Mucosa of stomach (tissue), 1 donor: ENCODE data around the gene NEK9.
"Not testable (repeated sequence)": the region's sequence is repeated elsewhere in the genome, so short reads cannot be mapped to it uniquely, and the experiment has no call there.

Experiments used
- H3K27me3 ChIP-seq: one replicate; pipeline ENCODE4 v1.7.0; 2013; ENCODE audit warnings: mild to moderate bottlenecking, low read length; ENCODE audit not compliant: control insufficient read depth, insufficient read depth
- H3K36me3 ChIP-seq: one replicate; pipeline ENCODE4 v1.7.0; 2013; ENCODE audit warnings: low read length; ENCODE audit not compliant: control insufficient read depth, insufficient read depth
- H3K4me1 ChIP-seq: one replicate; pipeline ENCODE4 v1.7.0; 2013; ENCODE audit warnings: mild to moderate bottlenecking, low read length; ENCODE audit not compliant: control insufficient read depth, insufficient read depth
- H3K4me3 ChIP-seq: one replicate; pipeline ENCODE4 v1.7.0; 2013; ENCODE audit warnings: low read length
- H3K9ac ChIP-seq: one replicate; pipeline ENCODE4 v1.7.0; 2013; ENCODE audit warnings: mild to moderate bottlenecking, low read length, moderate library complexity
- H3K9me3 ChIP-seq: one replicate; pipeline ENCODE4 v1.7.0; 2013; ENCODE audit warnings: mild to moderate bottlenecking, low read length, moderate library complexity; ENCODE audit not compliant: control insufficient read depth
- donor health status: Pancreatic carcinoma.

The NEK9 gene

DNA sequence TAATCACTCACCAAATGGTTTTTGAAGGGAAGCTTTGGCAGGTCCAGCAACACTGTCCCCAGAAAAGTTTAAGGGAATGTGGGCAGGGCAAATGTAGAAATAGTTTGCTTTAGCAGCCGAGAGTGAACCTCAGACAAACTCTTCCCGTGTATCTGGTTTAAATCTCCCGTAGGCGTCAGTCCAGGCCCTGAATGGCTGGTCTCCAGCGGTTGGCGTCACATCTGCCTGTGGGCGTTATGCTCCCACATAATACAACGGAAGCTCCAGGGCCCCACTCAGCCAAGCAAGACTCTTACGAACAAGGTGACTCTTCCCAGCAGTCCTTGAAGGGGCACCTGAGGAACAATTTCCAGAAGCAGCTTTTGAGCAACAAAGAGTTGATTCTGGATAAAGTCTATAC, 56.5 kb downstream of the NEK9 start:
- Histone ChIP-seq H3K9me3 (no peaks in the 10 kb centered on the region), H3K4me1 (peaks cover 24% of the 10 kb centered on the region), H3K27me3 (no peaks in the 10 kb centered on the region), H3K9ac (peak overlapping the region; percentile 81), H3K36me3 (no peaks in the 10 kb centered on the region), H3K4me3 (no peak overlapping the region)

DNA sequence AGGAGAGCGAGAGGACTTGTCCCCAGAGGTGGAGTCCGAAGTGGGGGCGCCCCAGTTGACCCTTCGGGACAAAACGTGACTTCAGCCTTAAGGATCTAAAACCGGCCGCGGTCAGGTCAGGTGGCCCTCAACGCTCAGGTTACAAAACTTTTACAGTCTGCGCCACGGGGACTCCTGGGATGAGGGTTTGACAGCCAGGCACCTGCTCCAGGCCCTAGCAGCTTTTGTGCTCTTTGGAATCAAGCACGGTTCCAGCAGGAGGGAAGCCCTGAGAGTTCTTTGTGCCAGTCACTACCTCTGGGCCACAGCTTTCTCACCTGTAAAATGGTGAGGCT, 57.1 kb downstream of the NEK9 start:
- H3K36me3 ChIP-seq, result no peaks in the 10 kb centered on the region
- no peaks in the 10 kb centered on the region for H3K9me3 ChIP-seq
- H3K9ac ChIP-seq, result peak overlapping the region; percentile 81
- no peaks in the 10 kb centered on the region for H3K27me3 ChIP-seq
- H3K4me1 ChIP-seq, result peaks cover 24% of the 10 kb centered on the region
- H3K4me3 ChIP-seq, result peak overlapping the region; percentile 14

DNA sequence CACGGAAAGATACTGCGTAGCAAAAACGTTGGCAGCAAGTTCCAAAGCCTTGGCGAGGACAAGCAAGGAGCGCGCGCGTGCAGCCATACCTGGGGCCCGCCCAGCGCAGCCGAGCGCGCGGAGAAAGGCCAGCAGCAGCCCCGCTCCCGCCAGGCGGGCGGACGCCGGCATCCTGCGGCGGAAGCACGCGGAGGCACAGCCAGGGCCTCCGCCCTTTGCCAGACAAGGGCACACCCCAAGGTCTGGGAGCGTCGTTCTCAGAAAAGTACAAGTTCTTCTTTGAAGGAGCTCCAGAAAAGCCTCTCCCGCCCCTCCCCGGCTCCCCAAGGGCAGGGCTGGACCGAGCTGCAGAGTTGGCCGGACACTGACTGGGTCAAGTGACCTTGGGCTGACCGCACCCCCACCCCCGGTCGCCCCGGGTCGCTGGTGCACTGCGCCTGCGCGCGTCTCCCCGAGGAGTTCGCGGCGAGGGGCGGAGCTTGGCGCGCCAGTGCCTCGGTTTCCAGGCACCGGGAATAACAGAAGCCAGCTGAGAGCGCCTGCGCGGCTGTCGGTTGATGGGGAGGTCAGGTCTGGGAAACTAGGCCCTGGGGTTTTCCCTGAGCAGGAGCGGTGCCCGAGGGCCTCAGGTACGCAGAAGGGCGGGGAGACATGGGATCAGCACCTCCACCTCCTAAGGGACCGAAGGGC, 57.6 kb downstream of the NEK9 start, which contains the start of gene ZC2HC1C:
ZC2HC1C (plus strand) TSS at position 521 of the 690 bp plus-strand sequence. CDS start 933 bp downstream, outside the sequence.
- H3K4me3 ChIP-seq, result peak within 1 kb of the TSS; percentile 14
- peak within 1 kb of the TSS; percentile 81 for H3K9ac ChIP-seq
- H3K9me3 ChIP-seq, result no peaks in the 10 kb centered on the region
- H3K36me3 ChIP-seq, result no peaks in the 10 kb centered on the region
- H3K4me1 ChIP-seq, result peaks cover 25% of the 10 kb centered on the region
- H3K27me3 ChIP-seq, result no peaks in the 10 kb centered on the region

DNA sequence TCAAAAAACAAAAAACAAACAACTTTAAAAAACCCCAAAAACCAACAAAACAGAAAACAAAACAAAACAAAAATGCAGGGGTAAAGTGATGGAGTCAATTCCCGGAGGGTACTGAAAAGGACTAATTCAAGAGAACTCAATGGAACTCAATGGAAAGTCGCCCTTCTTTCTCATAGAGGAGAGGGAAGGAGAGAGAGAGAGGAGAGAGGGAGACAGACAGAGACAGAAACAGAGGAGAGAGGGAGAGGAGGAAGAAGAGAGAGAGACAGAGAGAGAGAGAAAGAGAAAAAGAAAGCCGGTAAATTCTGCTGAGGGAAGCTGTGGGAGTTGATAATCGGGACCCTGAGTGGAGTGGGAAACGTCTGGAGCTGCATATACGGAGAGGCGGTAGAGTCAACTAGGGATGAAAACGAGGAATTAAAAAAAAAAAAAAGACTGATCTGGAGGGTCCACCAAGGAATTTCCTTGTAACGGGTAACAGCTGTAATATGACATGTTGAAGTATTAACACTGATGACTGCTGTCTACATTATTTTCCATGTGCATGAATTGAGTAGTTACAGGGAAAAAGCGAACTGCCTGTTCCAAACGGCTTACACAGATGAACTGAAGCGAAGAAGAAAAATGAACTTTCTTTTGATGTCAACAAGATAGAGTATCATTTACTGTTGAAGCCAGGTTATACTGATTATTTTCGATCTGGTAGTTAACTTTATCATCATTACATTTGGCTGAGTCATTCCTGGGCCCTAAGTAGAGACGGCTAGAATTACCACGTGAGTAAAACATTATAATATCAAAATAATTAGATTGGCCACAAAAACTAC, 58.3 kb downstream of the NEK9 start:
- Histone ChIP-seq H3K36me3 (no peaks in the 10 kb centered on the region), H3K4me1 (peaks cover 27% of the 10 kb centered on the region), H3K27me3 (no peaks in the 10 kb centered on the region), H3K9me3 (no peaks in the 10 kb centered on the region), H3K9ac (peak overlapping the region; percentile 81), H3K4me3 (peak overlapping the region; percentile 14)

DNA sequence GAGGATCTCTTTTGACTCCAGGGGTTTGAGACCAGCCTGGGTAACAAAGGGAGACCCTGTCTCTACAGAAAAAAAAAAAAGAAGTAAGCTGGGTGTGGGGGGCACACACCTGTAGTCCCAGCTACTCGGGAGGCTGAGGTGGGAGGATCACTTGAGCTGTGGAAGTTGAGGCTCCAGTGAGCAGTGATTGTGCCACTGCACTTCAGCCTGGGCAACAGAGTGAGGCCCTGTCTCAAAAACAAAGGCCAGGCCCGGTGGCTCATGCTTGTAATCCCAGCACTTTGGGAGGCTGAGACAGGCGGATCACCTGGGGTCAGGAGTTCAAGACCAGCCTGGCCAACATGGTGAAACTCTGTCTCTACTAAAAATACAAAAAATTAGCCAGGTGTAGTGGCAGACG, 59.1 kb downstream of the NEK9 start:
- not testable (repeated sequence) for H3K4me3 ChIP-seq, H3K9ac ChIP-seq, H3K27me3 ChIP-seq, H3K9me3 ChIP-seq, H3K36me3 ChIP-seq
- peaks cover 27% of the 10 kb centered on the region for H3K4me1 ChIP-seq

DNA sequence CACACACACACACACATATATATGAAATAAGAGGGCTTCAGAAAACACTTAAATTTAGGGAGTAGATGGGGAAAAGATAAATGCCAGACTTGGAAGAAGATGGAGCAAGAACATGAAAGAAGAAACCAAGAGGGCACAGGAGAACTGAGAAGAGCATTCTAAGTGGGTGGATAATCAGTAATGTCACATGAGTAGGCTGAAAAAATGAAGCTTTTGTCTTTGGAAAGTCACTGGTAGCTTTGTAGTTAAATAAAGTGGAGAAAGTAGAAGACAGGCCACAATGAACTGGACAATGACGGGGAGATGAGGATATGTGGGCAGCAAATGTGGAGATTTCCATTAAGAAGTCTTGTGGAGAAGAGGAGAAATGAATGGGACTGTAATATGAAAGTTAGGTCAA, 59.6 kb downstream of the NEK9 start:
- H3K36me3 ChIP-seq, result no peaks in the 10 kb centered on the region
- no peaks in the 10 kb centered on the region for H3K27me3 ChIP-seq
- H3K9ac ChIP-seq, result no peak overlapping the region
- H3K9me3 ChIP-seq, result no peaks in the 10 kb centered on the region
- no peak overlapping the region for H3K4me3 ChIP-seq
- H3K4me1 ChIP-seq, result peaks cover 27% of the 10 kb centered on the region

DNA sequence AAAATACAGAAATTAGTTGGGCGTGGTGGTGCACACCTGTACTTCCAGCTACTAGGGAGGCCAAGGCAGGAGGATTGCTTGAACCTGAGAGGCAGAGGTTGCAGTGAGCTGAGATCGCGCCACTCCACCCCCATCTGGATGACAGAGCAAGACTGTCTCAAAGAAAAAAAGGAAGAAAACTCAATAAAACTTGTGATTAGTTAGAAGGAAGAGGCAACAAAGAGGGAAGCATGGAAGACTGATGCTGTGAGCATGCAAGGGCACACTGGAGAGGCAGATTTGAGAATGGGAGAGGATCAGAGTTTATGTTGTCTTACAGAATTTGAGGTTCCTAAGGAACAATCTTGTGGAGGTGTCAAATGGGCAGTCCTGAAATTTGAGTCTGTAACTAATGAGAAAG, 60.2 kb downstream of the NEK9 start:
- H3K9me3 ChIP-seq, result no peaks in the 10 kb centered on the region
- H3K9ac ChIP-seq, result no peak overlapping the region
- H3K4me3 ChIP-seq, result no peak overlapping the region
- H3K27me3 ChIP-seq, result no peaks in the 10 kb centered on the region
- no peaks in the 10 kb centered on the region for H3K36me3 ChIP-seq
- H3K4me1 ChIP-seq, result peaks cover 27% of the 10 kb centered on the region

DNA sequence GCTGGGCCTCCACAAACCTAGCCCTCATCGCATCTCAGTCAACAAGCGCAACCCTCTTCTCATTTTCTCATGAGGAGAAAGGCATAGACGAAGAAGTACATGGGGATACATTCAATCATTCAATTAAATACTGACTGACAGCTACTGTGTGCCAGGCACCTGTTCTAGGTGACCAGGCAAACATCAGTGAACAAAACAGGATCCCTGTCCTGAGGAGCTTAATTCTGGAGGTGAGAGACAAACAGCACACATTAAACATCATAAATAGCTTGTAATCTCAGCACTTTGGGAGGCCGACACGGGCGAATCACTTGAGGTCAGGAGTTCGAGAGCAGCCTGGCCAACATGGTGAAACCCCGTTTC, 62.7 kb downstream of the NEK9 start:
- peaks cover 15% of the 10 kb centered on the region for H3K4me1 ChIP-seq
- H3K4me3 ChIP-seq, result peak overlapping the region; percentile 59
- H3K27me3 ChIP-seq, result no peaks in the 10 kb centered on the region
- peak overlapping the region; percentile 63 for H3K9ac ChIP-seq
- no peaks in the 10 kb centered on the region for H3K36me3 ChIP-seq
- no peaks in the 10 kb centered on the region for H3K9me3 ChIP-seq

DNA sequence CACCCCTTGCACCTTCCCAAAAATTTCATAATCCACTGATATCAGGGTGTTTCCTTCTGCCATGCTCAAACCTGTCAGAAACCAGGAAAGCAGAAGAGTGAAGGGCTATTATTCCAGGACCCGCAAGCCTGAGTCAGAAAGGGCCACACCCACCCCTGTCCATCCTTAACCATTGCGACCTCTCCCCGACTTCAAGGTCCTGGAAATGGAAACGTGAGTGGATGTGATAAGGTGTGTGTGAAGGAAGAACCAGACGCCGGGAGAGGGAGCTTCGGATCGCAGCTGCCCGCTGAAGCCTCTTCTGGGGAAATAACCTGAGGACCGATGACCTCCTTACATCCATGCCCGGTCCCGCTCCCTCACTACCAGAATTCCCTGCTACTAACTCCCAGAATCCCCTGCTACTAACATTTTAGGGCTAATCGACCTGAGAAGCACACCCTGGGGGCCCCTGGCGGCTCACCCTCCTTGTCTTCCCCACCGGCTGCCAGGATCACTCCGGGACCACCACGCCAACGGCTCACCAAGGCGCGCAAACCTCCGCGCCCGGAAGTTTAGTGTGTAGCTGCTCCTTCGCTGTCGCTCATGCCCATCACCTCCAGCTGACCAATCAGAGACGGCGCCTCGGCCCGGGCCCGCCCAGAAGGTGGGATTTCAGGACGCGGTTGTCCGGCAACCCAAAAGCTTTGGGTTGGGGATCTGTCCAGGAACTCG, 63.2 kb downstream of the NEK9 start, which contains the start of gene ACYP1:
ACYP1 (minus strand) TSS at position 534 of the 714 bp plus-strand sequence; CDS start at position 63, 471 bp downstream.
- Histone ChIP-seq H3K4me1 (peaks cover 14% of the 10 kb centered on the region), H3K36me3 (no peaks in the 10 kb centered on the region), H3K9me3 (no peaks in the 10 kb centered on the region), H3K27me3 (no peaks in the 10 kb centered on the region), H3K4me3 (peak within 1 kb of the TSS; percentile 59), H3K9ac (peak within 1 kb of the TSS; percentile 63)

DNA sequence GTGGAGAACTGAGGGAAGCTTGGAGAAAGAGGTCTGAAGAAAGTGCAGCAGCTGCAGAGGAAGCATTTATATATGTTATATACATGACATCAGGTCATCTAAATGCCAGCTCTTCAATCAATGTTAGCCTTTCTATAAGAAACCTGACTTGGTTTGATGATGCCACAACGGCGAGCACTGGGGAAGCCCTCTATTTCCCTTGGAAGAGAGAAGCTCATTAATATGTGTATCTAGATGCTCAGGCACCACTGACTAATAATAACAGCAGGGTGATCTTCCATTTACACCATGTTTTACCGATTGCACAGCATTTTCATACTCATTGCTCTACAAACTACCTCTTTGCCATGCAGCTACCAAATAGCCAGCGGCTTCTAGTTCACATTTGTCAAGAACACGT, 63.8 kb downstream of the NEK9 start:
- no peaks in the 10 kb centered on the region for H3K36me3 ChIP-seq
- peaks cover 8% of the 10 kb centered on the region for H3K4me1 ChIP-seq
- H3K9me3 ChIP-seq, result no peaks in the 10 kb centered on the region
- H3K9ac ChIP-seq, result peak overlapping the region; percentile 63
- no peaks in the 10 kb centered on the region for H3K27me3 ChIP-seq
- peak overlapping the region; percentile 59 for H3K4me3 ChIP-seq

DNA sequence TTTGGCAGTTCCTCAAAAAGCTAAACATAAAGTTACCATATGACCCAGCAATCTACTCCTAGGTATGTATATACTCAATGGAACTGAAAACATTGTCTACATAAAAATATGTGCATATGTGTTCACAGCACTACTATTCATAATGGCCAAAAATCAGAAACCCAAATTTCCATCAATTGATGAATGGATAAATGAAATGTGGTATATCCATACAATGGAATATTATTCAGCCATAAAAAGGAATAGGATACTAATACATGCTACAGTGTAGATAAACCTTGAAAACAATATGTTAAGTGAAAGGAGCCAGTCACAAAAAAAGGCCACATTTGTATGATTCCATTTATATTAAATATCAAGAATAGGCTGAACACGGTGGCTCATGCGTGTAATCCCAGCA, 66.4 kb downstream of the NEK9 start:
- Histone ChIP-seq H3K9ac (no peak overlapping the region), H3K4me3 (no peak overlapping the region), H3K27me3 (no peaks in the 10 kb centered on the region), H3K4me1 (peaks cover 3% of the 10 kb centered on the region), H3K36me3 (no peaks in the 10 kb centered on the region), H3K9me3 (no peaks in the 10 kb centered on the region)

DNA sequence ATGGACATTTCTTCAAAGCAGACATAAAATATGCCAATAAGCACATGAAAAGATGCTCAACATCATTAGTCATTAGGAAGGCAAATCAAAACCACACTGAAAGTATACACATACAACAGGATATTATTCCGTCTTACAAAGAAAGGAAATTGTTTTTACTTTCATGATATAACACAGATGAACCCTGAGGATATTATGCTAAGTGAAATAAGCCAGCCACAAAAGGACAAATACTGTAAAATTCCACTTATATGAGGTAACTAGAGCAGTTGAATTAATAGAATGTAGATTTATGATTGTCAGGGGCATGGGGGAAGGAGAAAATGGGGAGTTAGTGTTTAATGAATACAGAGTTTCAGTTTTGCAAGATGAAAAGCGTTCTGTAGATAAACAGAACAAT, 67.2 kb downstream of the NEK9 start:
- Histone ChIP-seq H3K9me3 (no peaks in the 10 kb centered on the region), H3K36me3 (no peaks in the 10 kb centered on the region), H3K9ac (no peak overlapping the region), H3K4me3 (no peak overlapping the region), H3K27me3 (no peaks in the 10 kb centered on the region), H3K4me1 (peaks cover 3% of the 10 kb centered on the region)
